HepG2 (cell line): ENCODE data around the gene PRRC2A. TPM values are rescaled to one million over a fixed set of nuclear protein-coding genes. Genes with fewer than 3 reads are reported as not detected.

Experiments used
- CEBPG ChIP-seq: IDR thresholded peaks from 2 replicates; pipeline ENCODE4 v1.6.1; 2016
- HNF4G ChIP-seq, 2 experiments: sonication (generic) in 1 of 2; formaldehyde crosslinking in 1 of 2; IDR thresholded peaks; 2 replicates each; pipeline versions ENCODE4 v1.4.0 to v1.6.1; 2011 to 2020; ENCODE audit warnings: borderline replicate concordance in 2 of 2, low read depth in 2 of 2, mild to moderate bottlenecking in 2 of 2, low read length in 1 of 2, missing genetic modification reagents in 1 of 2, moderate library complexity in 1 of 2
- JUNB ChIP-seq: sonication (generic); formaldehyde crosslinking; IDR thresholded peaks from 2 replicates; pipeline ENCODE4 v1.8.0; 2022; ENCODE audit warnings: missing genetic modification reagents, mild to moderate bottlenecking, borderline replicate concordance
- MYC ChIP-seq: sonication (generic); formaldehyde crosslinking; IDR thresholded peaks from 2 replicates; pipeline ENCODE4 v1.9.0; 2021; ENCODE audit warnings: missing genetic modification reagents, borderline replicate concordance
- NFKB2 ChIP-seq: sonication (generic); formaldehyde crosslinking; IDR thresholded peaks from 2 replicates; pipeline ENCODE4 v1.4.0; 2020; ENCODE audit warnings: missing genetic modification reagents, borderline replicate concordance
- POLR2G ChIP-seq: fragments of 200-400 bp; formaldehyde crosslinking; IDR thresholded peaks from 2 replicates; pipeline ENCODE4 v1.6.1; 2018; ENCODE audit warnings: mild to moderate bottlenecking, low read depth, low read length, moderate library complexity
- RBM22 ChIP-seq: fragments of 200-400 bp; formaldehyde crosslinking; optimal IDR thresholded peaks from 2 replicates; pipeline ENCODE3; 2017; ENCODE audit warnings: mild to moderate bottlenecking, low read length, moderate library complexity
- TP53 ChIP-seq: sonication (generic); formaldehyde crosslinking; conservative IDR thresholded peaks from 2 replicates; pipeline ENCODE4 v1.4.0; 2020; ENCODE audit warnings: missing genetic modification reagents
- ZBTB38 ChIP-seq: sonication (generic); formaldehyde crosslinking; IDR thresholded peaks from 2 replicates; pipeline ENCODE4 v1.5.1; 2020; ENCODE audit warnings: mild to moderate bottlenecking, missing genetic modification reagents
- ZNF550 ChIP-seq: sonication (generic); formaldehyde crosslinking; IDR thresholded peaks from 2 replicates; pipeline ENCODE4 v1.4.0; 2020; ENCODE audit warnings: mild to moderate bottlenecking, missing genetic modification reagents, borderline replicate concordance
- ZNF737 ChIP-seq: sonication (generic); formaldehyde crosslinking; IDR thresholded peaks from 2 replicates; pipeline ENCODE4 v1.5.0; 2020; ENCODE audit warnings: missing genetic modification reagents, mild to moderate bottlenecking, borderline replicate concordance
- ZNF773 ChIP-seq: sonication (generic); formaldehyde crosslinking; IDR thresholded peaks from 2 replicates; pipeline ENCODE4 v1.4.0; 2020; ENCODE audit warnings: missing genetic modification reagents, borderline replicate concordance
- polyA plus RNA-seq, 8 experiments: library from polyadenylated mRNA; depleted of rRNA in 3 of 8; stranded (reverse) in 7 of 8; unstranded in 1 of 8; fragments of >200 nt; fragmentation: Illumina TruSeq in 4 of 8; extraction: Trizol in 4 of 8; gene quantifications; 2 replicates each; pipeline versions ENCODE4 v1.2.1 to v1.2.3, GENCODE V29; 2011 to 2016; ENCODE audit warnings: low read depth in 4 of 8, missing spikeins in 1 of 8, mixed read lengths in 1 of 8; ENCODE audit not compliant: insufficient read depth in 1 of 8
- total RNA-seq, 5 experiments: library from RNA; depleted of rRNA; stranded (reverse); fragments of >200 nt; fragmentation: Illumina TruSeq; extraction: Trizol; gene quantifications; 2 replicates each; pipeline ENCODE4 v1.2.3, GENCODE V29; 2016; ENCODE audit warnings: low read depth in 1 of 5
- TF ChIP-seq, protein P1 (sequence below): sonication (generic); formaldehyde crosslinking; IDR thresholded peaks from 2 replicates; pipeline ENCODE4 v1.5.0; 2020; ENCODE audit warnings: mild to moderate bottlenecking, missing genetic modification reagents, borderline replicate concordance
- TF ChIP-seq, protein P2 (sequence below): sonication (generic); formaldehyde crosslinking; IDR thresholded peaks from 2 replicates; pipeline ENCODE4 v1.4.0; 2020; ENCODE audit warnings: missing genetic modification reagents
- TF ChIP-seq, protein P3 (sequence below): sonication (generic); formaldehyde crosslinking; IDR thresholded peaks from 2 replicates; pipeline ENCODE4 v1.5.1; 2020; ENCODE audit warnings: mild to moderate bottlenecking, missing genetic modification reagents, moderate library complexity

PRRC2A gene
- total and polyA plus RNA-seq, 2 of the 13 experiments (the other 11 are each of a cell fraction or from before 2014, with no cell fraction given) = 38.9 to 47.4 TPM

- TF ChIP-seq, protein P1, sequence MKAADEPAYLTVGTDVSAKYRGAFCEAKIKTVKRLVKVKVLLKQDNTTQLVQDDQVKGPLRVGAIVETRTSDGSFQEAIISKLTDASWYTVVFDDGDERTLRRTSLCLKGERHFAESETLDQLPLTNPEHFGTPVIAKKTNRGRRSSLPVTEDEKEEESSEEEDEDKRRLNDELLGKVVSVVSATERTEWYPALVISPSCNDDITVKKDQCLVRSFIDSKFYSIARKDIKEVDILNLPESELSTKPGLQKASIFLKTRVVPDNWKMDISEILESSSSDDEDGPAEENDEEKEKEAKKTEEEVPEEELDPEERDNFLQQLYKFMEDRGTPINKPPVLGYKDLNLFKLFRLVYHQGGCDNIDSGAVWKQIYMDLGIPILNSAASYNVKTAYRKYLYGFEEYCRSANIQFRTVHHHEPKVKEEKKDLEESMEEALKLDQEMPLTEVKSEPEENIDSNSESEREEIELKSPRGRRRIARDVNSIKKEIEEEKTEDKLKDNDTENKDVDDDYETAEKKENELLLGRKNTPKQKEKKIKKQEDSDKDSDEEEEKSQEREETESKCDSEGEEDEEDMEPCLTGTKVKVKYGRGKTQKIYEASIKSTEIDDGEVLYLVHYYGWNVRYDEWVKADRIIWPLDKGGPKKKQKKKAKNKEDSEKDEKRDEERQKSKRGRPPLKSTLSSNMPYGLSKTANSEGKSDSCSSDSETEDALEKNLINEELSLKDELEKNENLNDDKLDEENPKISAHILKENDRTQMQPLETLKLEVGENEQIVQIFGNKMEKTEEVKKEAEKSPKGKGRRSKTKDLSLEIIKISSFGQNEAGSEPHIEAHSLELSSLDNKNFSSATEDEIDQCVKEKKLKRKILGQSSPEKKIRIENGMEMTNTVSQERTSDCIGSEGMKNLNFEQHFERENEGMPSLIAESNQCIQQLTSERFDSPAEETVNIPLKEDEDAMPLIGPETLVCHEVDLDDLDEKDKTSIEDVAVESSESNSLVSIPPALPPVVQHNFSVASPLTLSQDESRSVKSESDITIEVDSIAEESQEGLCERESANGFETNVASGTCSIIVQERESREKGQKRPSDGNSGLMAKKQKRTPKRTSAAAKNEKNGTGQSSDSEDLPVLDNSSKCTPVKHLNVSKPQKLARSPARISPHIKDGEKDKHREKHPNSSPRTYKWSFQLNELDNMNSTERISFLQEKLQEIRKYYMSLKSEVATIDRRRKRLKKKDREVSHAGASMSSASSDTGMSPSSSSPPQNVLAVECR (CRISPR knock-in tag) = 0 out of 2 replicates have a peak, but pooled peaks have one; percentile 41
- peak; percentile 78; the same call in 1 of the 2 replicates for TF ChIP-seq NFKB2 (CRISPR knock-in tag)
- peak; percentile 83; the same call in 1 of the 2 replicates for TF ChIP-seq TP53 (CRISPR knock-in tag)
- peak; percentile 68 for TF ChIP-seq RBM22
- 0 out of 2 replicates have a peak, but pooled peaks have one; percentile 37 for TF ChIP-seq JUNB (CRISPR knock-in tag)
- TF ChIP-seq, protein P2, sequence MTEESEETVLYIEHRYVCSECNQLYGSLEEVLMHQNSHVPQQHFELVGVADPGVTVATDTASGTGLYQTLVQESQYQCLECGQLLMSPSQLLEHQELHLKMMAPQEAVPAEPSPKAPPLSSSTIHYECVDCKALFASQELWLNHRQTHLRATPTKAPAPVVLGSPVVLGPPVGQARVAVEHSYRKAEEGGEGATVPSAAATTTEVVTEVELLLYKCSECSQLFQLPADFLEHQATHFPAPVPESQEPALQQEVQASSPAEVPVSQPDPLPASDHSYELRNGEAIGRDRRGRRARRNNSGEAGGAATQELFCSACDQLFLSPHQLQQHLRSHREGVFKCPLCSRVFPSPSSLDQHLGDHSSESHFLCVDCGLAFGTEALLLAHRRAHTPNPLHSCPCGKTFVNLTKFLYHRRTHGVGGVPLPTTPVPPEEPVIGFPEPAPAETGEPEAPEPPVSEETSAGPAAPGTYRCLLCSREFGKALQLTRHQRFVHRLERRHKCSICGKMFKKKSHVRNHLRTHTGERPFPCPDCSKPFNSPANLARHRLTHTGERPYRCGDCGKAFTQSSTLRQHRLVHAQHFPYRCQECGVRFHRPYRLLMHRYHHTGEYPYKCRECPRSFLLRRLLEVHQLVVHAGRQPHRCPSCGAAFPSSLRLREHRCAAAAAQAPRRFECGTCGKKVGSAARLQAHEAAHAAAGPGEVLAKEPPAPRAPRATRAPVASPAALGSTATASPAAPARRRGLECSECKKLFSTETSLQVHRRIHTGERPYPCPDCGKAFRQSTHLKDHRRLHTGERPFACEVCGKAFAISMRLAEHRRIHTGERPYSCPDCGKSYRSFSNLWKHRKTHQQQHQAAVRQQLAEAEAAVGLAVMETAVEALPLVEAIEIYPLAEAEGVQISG = peak; percentile 17
- TF ChIP-seq, protein P3, sequence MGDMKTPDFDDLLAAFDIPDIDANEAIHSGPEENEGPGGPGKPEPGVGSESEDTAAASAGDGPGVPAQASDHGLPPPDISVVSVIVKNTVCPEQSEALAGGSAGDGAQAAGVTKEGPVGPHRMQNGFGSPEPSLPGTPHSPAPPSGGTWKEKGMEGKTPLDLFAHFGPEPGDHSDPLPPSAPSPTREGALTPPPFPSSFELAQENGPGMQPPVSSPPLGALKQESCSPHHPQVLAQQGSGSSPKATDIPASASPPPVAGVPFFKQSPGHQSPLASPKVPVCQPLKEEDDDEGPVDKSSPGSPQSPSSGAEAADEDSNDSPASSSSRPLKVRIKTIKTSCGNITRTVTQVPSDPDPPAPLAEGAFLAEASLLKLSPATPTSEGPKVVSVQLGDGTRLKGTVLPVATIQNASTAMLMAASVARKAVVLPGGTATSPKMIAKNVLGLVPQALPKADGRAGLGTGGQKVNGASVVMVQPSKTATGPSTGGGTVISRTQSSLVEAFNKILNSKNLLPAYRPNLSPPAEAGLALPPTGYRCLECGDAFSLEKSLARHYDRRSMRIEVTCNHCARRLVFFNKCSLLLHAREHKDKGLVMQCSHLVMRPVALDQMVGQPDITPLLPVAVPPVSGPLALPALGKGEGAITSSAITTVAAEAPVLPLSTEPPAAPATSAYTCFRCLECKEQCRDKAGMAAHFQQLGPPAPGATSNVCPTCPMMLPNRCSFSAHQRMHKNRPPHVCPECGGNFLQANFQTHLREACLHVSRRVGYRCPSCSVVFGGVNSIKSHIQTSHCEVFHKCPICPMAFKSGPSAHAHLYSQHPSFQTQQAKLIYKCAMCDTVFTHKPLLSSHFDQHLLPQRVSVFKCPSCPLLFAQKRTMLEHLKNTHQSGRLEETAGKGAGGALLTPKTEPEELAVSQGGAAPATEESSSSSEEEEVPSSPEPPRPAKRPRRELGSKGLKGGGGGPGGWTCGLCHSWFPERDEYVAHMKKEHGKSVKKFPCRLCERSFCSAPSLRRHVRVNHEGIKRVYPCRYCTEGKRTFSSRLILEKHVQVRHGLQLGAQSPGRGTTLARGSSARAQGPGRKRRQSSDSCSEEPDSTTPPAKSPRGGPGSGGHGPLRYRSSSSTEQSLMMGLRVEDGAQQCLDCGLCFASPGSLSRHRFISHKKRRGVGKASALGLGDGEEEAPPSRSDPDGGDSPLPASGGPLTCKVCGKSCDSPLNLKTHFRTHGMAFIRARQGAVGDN = peak; percentile 80
- 0 out of 2 replicates have a peak, but pooled peaks have one; percentile 6 for TF ChIP-seq POLR2G
- TF ChIP-seq CEBPG (CRISPR knock-in tag) = no peak
- peak; percentile 56; the same call in 1 of the 2 replicates for TF ChIP-seq MYC (CRISPR knock-in tag)
- 0 out of 2 replicates have a peak, but pooled peaks have one; percentile 57 for TF ChIP-seq ZNF773
- peak; percentile 74 for TF ChIP-seq ZBTB38 (CRISPR knock-in tag)
- 0 out of 2 replicates have a peak, but pooled peaks have one; percentile 34 for TF ChIP-seq HNF4G (IDR thresholded peaks at IDR 0.05; ENCODE audit: borderline replicate concordance, low read depth, low read length)
- TF ChIP-seq HNF4G (CRISPR knock-in tag; IDR thresholded peaks at IDR 0.05; ENCODE audit: borderline replicate concordance, low read depth) = no peak
- TF ChIP-seq ZNF737 (CRISPR knock-in tag) = 0 out of 2 replicates have a peak, but pooled peaks have one; percentile 68
- 0 out of 2 replicates have a peak, but pooled peaks have one; percentile 18 for TF ChIP-seq ZNF550 (CRISPR knock-in tag)
These were observed 43.7 kb downstream of the PRRC2A start (continued) for GRCh38 chr6:31663961-31664789.
